NCI-H187 (cell line): ENCODE measurements around the gene KRTAP10-6.
"Not testable (repeated sequence)": the region's sequence is repeated elsewhere in the genome, so short reads cannot be mapped to it uniquely, and the experiment has no call there.

Source experiments
- DNase-seq, 2 experiments: peaks; one replicate each; lab custom pipeline; 2025; lab: John Stamatoyannopoulos, UW

KRTAP10-6 gene

DNA sequence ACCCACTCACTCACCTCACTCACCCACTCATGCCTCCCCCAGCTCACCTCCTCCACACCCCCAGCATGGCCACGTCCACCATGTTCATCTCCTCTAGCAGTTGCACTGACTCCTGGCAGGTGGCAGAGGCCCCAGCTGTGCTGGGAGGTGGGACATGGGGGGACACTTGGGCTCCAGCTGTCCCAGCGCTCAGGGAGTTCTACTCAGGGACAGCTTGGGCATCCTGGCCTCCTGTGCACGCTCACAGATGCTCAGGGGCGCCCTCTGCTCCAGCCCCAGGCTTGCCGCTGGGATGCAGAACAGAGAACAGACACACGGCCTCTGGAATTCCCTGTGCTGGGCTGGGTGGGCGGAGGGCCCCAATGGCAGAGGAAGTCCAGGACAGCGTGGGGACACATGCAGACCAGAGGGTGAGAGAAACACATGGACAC is 24.8 kb upstream of the KRTAP10-6 start:
- no peak for DNase-seq

DNA sequence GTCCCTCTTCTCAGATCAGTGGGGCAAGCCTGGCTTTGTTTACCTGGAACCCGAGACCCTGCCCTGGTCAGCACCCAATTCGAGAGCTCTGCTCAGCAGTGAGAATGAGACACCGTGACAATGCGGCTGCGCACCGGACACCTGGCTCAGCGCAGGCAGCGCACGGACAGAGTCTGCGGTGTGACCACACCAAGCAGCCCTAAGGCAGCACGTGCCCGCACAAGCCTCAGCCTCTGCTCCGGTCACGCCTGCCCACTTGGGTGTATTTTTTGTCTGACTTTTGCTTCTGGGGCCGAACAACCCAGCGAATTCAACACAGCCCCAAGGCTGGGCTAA is 24.3 kb upstream of the KRTAP10-6 start:
- DNase-seq = no peak

DNA sequence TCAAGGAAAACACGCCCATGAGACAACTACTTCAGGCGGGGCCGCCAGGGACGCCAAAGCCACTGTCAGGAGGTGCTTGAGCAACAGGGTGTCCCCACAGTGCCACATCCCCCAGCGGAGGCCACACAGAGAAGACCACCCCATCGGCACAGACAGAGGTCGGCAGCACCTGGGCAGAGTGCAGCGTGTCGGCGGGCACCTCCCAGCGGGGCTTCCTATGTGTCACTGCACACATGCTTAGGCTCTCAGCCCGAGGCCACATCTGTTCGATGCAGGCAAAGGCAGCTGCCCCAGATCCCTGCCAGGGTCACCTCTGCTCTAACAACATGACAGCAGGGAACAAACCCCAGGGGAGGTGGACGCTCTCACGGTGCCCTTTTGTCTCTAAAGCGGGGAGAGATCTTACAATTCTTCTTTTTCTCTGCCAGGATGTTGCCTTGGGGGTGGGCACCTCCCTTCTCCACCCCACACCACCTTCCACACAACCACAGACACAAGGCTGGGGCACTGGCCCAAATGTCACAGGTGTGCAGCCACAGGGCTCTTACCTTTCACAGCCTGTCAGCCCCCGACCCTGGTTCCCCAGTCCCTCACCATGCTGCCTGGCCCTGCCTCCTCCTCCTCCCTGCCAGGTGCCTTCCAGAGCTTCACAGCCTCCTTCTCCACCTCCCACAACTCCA is 23.7 kb upstream of the KRTAP10-6 start:
- no peak for DNase-seq

DNA sequence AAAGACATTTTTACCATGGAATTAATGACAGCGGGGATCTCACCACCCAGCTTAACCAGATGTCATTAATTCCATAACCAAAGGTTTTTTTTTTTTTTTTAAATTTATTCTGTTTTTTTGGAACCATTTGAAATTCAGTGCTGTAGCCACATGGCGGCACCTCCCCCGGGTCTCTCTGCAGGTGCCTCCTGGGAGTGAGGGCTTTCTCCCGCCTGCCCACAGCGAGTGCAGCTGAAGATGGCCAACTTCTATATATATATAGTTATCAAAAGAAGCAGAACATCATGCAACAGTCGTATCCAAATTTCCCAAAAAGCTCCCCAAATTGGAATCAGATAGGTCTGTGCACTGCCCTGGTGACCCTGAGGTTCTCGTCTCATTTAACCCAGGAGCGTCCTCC is 23.2 kb upstream of the KRTAP10-6 start:
- DNase-seq = no peak

DNA sequence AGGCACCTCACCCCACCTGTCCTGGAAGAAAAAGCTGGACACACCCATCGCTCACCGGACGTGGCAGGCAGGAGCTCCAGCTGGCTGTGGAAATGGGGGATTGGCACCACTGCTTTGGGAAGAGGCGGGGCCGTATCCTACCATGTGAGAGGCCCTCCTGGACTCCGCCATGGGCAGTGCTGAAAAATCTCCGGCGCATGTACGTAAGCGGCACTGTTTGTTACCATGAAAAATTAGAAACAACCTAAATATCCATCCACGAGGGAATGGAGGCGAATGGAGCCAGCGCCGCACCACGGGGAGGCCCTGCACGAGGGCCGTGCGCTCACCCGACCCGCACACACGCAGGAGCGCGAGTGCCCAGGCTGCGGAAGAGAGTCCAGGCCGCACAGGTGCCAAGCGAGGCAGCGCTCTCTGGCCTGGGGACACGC is 22.7 kb upstream of the KRTAP10-6 start:
- DNase-seq = no peak

DNA sequence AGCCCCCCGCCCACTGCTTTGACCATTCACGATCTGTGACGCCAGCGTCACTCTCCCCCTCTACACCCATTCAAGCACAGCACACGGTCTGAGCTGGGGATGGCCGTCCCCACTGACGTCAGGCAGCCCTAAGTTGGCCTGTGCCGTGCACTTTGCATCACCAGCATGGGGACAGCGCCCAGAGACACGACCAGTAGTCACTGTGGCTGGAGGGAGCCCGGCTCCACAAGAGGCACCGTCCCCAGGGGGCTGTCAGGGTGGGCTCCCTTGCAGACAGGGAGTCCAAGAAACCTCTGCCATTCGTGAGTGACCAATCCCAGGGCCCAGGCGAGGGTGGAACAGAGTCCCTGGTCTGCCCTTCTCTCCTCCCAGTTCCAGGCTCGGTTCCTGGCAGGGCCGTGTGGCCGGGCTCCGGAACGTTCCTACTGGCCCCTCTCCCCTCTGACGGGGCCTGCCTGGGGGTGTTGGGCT is 21.9 kb upstream of the KRTAP10-6 start:
- DNase-seq = no peak

DNA sequence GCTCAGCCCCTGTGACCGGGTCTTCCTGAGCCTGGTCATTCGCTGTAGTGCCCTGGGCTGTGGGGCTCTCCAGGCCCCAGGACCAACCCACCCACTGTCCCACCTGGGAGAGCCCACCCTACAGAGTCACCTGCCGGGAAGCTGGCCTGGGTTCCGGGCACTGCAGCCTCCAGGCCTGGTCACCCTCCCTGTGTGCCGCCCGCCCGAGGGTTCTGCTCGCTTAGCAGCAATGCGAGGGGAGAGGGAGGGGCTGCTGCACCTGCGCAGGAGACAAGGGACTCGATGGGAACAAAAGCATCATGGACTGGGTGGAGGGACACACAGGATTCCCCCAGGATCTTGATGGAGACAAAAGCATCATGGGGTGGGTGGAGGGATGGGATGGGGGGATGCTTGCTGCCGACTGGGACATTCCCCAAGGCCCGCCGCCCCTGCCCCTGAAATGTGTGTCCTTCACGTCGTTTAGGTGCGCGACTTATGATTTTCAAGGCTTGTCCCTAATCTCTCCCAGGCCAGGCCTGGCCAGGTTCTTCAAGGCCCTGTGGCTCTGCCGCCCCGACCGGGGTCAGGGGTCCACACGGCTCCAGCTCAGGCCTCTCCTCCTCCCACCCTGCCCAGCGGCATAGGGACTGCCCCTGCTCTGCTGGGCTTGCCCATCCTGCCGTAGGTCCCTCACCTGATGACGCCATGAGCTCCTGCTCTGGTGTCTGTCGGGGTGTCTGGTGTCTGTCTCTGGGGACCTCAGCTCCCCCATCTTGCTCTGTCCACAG is 21.3 kb upstream of the KRTAP10-6 start:
- DNase-seq = no peak

DNA sequence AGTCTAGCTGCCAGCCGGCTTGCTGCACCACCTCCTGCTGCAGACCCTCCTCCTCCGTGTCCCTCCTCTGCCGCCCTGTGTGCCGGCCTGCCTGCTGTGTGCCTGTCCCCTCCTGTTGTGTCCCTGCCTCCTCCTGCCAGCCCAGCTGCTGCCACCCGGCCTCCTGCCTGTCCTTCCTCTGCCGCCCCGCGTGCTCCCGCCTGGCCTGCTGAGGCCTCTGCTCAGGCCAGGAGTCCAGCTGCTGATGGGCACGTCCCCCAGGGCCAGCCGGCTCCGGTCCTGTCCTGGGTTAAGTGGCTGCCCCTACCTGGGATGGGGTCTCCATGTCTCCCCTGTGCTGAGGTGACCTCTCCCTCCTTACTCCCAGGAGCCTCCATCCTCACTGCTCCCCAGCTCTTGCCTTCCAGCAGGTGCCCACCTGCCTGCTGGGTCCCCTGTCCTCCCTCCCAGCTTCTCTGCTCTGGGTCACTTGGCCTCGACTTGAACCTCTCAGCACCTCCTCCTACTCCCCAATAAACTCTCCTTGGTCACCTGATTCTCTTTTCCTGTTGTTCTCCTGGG is 20.4 kb upstream of the KRTAP10-6 start:
- DNase-seq = no peak

DNA sequence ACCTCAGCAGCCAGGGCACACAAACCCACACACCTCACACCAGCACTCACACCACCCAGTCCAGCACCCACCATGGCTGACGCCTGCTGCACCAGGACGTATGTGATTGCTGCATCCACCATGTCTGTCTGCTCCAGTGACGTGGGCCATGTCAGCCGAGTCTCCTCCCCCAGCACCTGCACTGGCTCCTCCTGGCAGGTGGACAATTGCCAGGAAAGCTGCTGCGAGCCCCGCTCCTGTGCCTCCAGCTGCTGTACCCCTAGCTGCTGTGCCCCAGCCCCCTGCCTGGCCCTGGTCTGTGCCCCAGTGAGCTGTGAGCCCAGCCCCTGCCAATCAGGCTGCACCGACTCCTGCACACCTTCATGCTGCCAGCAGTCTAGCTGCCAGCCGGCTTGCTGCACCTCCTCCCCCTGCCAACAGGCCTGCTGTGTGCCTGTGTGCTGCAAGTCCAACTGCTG is 19.8 kb upstream of the KRTAP10-6 start, which contains the start of gene KRTAP10-8:
Gene KRTAP10-8 (plus strand): TSS at position 51 of the 458 bp plus-strand sequence. CDS start 22 bp downstream, at position 73.
- no peak for DNase-seq

DNA sequence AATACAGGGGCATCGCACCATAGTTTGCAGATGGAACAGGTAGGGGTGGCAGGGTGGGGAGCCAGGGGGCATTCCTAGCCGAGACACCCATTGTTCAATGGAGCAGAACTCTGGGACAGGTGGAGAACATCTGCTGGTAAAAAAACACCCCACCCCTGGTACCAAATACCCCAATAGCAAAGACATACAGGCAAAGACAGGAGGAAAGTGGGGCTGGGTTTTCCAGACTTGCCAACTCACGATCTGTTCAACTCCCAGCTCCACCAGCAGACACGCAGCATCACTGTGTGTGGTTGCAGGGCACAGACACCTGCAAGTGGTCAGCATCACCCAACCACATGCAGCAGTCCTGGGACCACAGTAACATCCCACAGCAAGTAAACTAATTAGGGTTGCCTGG is 19.2 kb upstream of the KRTAP10-6 start:
- DNase-seq = no peak

DNA sequence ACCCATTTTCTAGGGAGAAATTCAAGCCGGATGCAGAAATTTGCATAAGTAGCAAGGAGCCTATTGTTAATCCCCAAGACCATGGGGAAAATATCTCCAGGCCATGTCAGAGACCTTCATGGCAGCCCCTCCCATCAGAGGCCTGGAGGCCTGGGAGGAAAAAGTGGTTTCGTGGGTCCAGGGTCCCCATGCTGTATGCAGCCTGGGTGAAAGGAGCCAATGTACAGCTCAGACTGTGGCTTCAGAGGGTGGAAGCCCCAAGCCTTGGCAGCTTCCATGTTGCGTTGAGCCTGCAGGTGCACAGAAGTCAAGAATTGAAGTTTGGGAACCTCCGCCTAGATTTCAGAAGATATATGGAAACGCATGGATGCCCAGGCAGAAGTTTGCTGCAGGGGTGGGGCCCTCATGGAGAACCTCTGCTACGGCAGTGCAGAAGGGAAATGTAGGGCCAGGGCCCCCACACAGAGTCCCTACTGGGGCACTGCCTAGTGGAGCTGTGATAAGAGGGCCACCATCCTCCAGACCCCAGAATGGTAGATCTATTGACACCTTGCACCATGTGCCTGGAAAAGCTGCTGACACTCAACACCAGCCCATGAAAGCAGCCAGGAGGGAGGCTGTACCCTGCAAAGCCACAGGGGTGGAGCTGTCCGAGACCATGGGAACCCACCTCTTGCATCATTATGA is 18.0 kb upstream of the KRTAP10-6 start:
- DNase-seq = not testable (repeated sequence)

DNA sequence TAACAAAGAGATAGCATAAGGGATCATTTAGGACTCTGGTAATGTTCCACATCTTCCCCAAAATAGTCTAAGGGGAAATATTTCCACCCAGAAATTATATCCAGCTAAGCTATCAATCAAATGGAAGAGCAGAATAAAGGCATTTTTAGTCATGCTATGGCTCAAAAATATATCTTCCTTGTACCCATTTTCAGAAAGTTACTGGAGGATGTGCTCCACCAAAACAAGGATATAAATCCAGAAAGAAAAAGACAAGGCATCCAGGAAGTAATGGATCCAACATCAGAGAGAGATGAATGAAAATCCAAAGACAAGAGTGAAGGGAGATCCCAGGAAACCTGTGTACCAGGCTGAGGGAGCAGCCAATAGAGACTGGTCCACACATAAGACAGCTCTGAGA is 16.9 kb upstream of the KRTAP10-6 start:
- DNase-seq = no peak

DNA sequence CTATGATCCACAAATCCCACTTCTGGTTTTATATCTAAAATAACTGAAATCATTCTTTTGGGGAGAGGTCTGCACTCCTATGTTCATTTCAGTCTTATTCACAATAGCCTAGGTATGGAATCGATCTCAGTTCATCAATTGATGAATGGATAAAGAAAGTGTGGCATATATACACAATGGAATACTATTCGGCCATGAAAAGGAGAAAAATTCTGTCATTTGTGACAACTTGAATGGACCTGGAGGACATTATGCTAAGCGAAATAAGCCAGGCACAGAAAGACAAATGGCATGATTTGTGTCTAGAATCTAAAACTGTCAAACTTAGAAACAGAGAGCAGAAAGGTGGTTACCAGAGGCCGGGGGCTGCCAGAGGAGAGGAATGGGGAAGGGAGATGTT is 14.2 kb upstream of the KRTAP10-6 start:
- DNase-seq = no peak

DNA sequence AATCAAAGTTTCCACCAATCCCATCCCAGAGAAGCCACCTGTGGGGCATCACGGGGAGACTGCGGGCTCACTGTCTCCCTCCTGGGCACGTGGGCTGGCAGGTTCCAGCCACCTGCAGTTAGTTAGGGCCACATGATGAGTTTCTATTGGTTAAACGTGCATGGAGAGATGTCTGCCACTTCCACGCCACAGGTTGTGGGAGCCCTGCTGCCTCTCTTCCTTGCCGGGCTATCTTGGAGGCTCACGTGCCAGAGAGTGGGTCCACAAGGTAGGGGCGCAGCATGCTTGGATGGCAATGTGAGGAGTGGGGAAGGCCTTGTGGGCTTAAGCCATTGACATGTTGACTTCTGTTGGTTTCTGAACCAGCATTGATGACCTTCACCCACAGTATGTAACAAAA is 11.6 kb upstream of the KRTAP10-6 start:
- DNase-seq = no peak

DNA sequence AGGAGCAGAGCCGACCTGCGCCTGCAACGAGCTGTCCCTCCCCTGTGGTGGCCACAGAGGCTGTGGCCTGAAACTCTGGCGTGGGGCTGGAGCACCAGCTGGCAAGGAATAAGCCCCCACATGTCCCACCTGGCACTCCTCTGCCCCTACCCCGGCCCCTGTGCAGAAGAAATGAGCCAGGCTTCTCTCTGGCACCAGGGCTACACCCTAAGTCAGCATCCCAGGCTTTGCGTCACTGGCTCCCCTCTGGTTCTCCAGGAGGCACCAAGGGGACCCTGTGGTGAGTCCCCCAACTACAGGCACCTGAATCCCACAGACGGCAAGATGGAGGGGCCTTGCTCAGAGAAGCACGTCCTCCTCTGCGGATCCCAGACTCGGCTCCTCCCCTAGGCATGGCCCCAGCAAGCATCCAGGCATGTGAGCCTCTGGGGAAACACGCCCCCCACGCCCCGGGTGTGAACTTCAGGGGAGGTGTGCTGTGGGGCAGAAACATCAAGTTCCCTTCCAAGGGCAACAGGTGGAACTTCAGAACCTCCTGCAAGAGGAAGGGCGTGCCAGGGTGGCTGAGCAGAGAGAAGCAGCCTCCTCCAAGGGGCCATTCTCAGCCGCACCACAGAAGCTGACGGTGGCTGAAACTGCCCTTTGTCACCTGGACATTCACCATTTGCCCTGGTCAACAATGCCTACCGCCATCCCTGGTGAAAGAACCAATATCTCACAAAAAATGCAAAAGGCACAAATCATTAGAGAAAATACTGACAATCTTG is 11.0 kb upstream of the KRTAP10-6 start:
- DNase-seq = no peak

DNA sequence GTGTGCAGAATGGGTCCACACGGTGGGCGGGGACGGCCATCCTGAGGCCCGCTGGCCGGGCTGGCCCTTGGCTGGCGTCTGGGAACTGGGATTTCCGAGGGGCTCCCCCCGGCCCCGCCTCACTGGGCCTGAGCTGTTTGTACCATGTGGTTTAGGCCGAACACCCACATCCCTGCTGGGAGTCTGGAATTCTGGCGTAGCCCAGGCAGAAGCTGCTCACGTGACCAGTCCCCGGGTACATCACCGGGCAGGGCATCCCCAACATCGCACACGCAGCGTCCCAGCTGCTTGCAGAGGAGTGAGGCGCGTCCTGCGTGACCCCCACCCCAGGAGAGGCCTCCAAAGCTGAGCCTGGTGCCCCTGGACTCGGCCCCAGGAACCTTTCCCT is 10.2 kb upstream of the KRTAP10-6 start:
- DNase-seq = no peak

DNA sequence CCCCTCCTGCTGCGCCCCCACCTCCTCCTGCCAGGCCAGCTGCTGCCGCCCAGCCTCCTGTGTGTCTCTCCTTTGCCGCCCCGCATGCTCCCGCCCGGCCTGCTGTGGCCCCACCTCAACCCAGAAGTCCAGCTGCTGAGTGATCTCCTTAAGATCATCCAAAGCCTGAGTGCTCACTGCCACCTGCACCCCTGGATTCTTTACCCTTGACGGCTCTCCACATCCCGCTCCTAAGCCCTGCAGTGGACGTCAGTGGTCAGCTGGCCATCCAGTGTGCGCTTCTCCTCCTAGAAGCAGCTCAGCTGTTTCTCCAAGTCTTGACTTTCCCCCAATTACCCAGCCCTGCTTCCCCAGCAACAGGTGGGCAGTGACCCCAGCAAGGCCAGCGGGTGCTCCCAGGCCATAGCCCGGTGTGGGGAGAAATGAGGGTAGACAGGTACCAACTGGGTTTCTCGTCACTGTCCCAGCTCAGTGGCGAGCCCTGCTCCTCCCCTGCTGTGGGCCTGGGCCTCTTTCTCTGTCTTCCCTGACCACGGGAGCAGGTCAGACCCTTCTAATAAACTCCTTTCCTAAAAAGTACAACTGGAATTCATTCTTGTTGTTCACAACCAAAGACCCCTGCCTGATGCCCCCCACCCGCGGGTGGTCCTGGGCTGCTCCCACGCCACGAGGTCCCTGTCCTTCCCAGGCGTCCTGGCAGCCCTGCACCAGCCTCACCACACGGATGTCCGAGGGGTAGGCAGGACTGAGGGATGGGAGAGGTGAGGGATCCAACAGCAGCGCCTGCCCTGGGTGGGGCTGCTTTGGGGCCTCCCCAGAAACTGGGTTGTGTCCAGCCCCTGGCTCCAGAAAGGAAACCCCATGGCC is 9.5 kb upstream of the KRTAP10-6 start:
- DNase-seq = no peak

DNA sequence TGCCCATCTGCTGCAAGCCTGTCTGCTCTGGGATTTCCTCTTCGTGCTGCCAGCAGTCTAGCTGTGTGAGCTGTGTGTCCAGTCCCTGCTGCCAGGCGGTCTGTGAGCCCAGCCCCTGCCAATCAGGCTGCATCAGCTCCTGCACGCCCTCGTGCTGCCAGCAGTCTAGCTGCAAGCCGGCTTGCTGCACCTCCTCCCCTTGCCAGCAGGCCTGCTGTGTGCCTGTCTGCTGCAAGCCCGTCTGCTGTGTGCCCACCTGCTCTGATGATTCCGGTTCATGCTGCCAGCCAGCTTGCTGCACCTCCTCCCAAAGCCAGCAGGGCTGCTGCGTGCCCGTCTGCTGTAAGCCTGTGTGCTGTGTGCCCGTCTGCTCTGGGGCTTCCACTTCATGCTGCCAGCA is 8.8 kb upstream of the KRTAP10-6 start:
- not testable (repeated sequence) for DNase-seq

DNA sequence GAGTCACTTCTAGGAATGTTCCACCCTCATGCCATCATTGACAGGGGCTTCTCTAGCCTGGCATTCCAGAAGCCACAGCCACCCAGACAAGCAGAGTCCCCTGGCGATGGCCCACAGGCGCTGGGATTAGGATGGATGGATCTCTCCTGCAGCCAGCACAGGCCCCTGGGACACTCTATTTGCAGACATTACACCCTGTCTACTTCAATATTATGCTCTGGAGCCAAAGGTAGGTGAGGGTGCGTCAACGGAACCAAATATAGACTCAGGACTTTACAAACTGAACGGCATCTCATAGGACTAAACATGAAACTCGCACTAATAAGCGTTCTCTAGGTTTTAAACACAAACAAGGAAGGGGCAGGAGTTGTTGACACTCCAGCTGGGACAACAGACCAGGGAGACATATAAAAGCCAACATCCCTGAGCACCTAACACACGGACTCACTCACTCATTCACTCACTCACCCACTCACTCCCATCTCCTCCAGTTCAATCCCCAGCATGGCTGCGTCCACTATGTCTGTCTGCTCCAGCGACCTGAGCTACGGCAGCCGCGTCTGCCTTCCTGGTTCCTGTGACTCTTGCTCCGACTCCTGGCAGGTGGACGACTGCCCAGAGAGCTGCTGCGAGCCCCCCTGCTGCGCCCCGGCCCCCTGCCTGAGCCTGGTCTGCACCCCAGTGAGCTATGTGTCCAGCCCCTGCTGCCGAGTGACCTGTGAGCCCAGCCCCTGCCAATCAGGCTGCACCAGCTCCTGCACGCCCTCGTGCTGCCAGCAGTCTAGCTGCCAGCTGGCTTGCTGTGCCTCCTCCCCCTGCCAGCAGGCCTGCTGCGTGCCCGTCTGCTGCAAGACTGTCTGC is 8.0 kb upstream of the KRTAP10-6 start, which contains the start of gene KRTAP10-7:
Gene KRTAP10-7 (plus strand): TSS at position 480 of the 861 bp plus-strand sequence. CDS start 25 bp downstream, at position 505.
- DNase-seq = not testable (repeated sequence)
